Peyer's patch (tissue), 4 donors: ENCODE measurements around the gene SBF1. TPM values are rescaled to one million over a fixed set of nuclear protein-coding genes. Genes with fewer than 3 reads are reported as not detected.
"Not testable (repeated sequence)": the region's sequence is repeated elsewhere in the genome, so short reads cannot be mapped to it uniquely, and the experiment has no call there.

Source experiments
- DNase-seq, 3 donors: peaks; one replicate each; pipeline ENCODE4 v3.0.0-alpha.2; 2017 to 2019
- H3K27ac ChIP-seq, 4 donors: fragments of 200-600 bp; sonication (generic); one replicate each; pipeline ENCODE4 v1.5.1; 2016 to 2019
- H3K27me3 ChIP-seq, 2 donors: fragments of 200-600 bp; sonication (generic); one replicate each; pipeline ENCODE4 v1.5.1; 2019
- H3K36me3 ChIP-seq, 3 donors: fragments of 200-600 bp; sonication (generic); one replicate each; pipeline ENCODE4 v1.5.1; 2016 to 2019
- H3K4me1 ChIP-seq, 4 donors: fragments of 200-600 bp; sonication (generic); one replicate each; pipeline ENCODE4 v1.5.1; 2016 to 2019
- H3K4me3 ChIP-seq, 4 donors: fragments of 200-600 bp; sonication (generic); 1 replicate in 3 of 4; 2 replicates in 1 of 4; pipeline ENCODE4 v1.5.1; 2016 to 2019; ENCODE audit warnings: mild to moderate bottlenecking in 1 of 4
- H3K9me3 ChIP-seq, 4 donors: fragments of 200-600 bp; sonication (generic); one replicate each; pipeline ENCODE4 v1.5.1; 2016 to 2019; ENCODE audit warnings: mild to moderate bottlenecking in 1 of 4
- CTCF ChIP-seq, 6 experiments: fragments of 450-650 bp in 4 of 6; fragments of 200-600 bp in 2 of 6; sonication (generic) in 1 of 6; IDR thresholded peaks; one replicate each; pipeline ENCODE4 v1.5.1; 2017 to 2019; ENCODE audit warnings: antibody characterized with exemption in 6 of 6, mild to moderate bottlenecking in 3 of 6, moderate library complexity in 1 of 6
- POLR2A ChIP-seq, 2 donors: fragments of 450-650 bp; IDR thresholded peaks; one replicate each; pipeline ENCODE4 v1.5.1; 2017; ENCODE audit warnings: antibody characterized with exemption in 2 of 2, mild to moderate bottlenecking in 2 of 2, moderate library complexity in 2 of 2
- total RNA-seq, 4 donors: library from RNA; depleted of rRNA; stranded (reverse); fragments of >200 nt; gene quantifications; one replicate each; pipeline ENCODE4 v1.1.0, GENCODE V29; 2016

The SBF1 gene
- total RNA-seq, 4 donors from 2014 or later = 72.0 to 133 (median 121) TPM

- peaks cover 3 to 15% (median 5%) of the 10 kb centered on the region in 4 donors for H3K4me1 ChIP-seq
- DNase-seq = no peak
- peaks cover 0 to 17% (median 0%) of the 10 kb centered on the region in 3 donors for H3K36me3 ChIP-seq
- H3K27ac ChIP-seq = no peak overlapping the region
- TF ChIP-seq POLR2A (IDR thresholded peaks at IDR 0.05) (no peak), CTCF (IDR thresholded peaks at IDR 0.05) (no peak)
- no peaks in the 10 kb centered on the region for H3K9me3 ChIP-seq
- no peak overlapping the region for H3K4me3 ChIP-seq
- H3K27me3 ChIP-seq = no peaks in the 10 kb centered on the region
These were observed 73.9 kb downstream of the SBF1 start for GRCh38 chr22:50400931-50401330.

- Histone ChIP-seq H3K9me3 (no peaks in the 10 kb centered on the region), H3K27ac (no peak overlapping the region), H3K36me3 (peaks cover 0 to 22% (median 0%) of the 10 kb centered on the region in 3 donors), H3K4me3 (no peak overlapping the region), H3K4me1 (peaks cover 3 to 15% (median 5%) of the 10 kb centered on the region in 4 donors), H3K27me3 (no peaks in the 10 kb centered on the region)
- no peak for DNase-seq
- no peak for TF ChIP-seq CTCF (IDR thresholded peaks at IDR 0.05)
- TF ChIP-seq POLR2A (IDR thresholded peaks at IDR 0.05) = no peak
These were observed 74.4 kb downstream of the SBF1 start for GRCh38 chr22:50400406-50400805.

- peak overlapping the region in 3 of 4 donors; percentile 41 to 52 (median 49) for H3K27ac ChIP-seq
- peaks cover 0 to 27% (median 0%) of the 10 kb centered on the region in 3 donors for H3K36me3 ChIP-seq
- DNase-seq = peak; percentile 38 to 66 (median 60)
- no peaks in the 10 kb centered on the region for H3K27me3 ChIP-seq
- no peaks in the 10 kb centered on the region for H3K9me3 ChIP-seq
- no peak overlapping the region for H3K4me3 ChIP-seq
- H3K4me1 ChIP-seq = peaks cover 3 to 15% (median 5%) of the 10 kb centered on the region in 4 donors
- no peak for TF ChIP-seq POLR2A (IDR thresholded peaks at IDR 0.05)
- peak; percentile 14 to 44 (median 35) for TF ChIP-seq CTCF (IDR thresholded peaks at IDR 0.05)
These were observed 75.0 kb downstream of the SBF1 start for GRCh38 chr22:50399751-50400331.

GRCh38 chr22:50398831-50399648 is 75.8 kb downstream of the SBF1 start:
- Histone ChIP-seq H3K36me3 (peaks cover 0 to 35% (median 0%) of the 10 kb centered on the region in 3 donors), H3K27ac (peak overlapping the region in 3 of 4 donors; percentile 41 to 52 (median 49)), H3K9me3 (no peaks in the 10 kb centered on the region), H3K27me3 (no peaks in the 10 kb centered on the region), H3K4me3 (no peak overlapping the region), H3K4me1 (peaks cover 3 to 15% (median 5%) of the 10 kb centered on the region in 4 donors)
- TF ChIP-seq POLR2A (IDR thresholded peaks at IDR 0.05) (no peak), CTCF (IDR thresholded peaks at IDR 0.05) (no peak)
- DNase-seq = no peak

- not testable (repeated sequence) for DNase-seq, H3K4me3 ChIP-seq, H3K9me3 ChIP-seq, H3K27ac ChIP-seq, H3K27me3 ChIP-seq
- peaks cover 3 to 15% (median 5%) of the 10 kb centered on the region in 4 donors for H3K4me1 ChIP-seq
- H3K36me3 ChIP-seq = peaks cover 0 to 40% (median 0%) of the 10 kb centered on the region in 3 donors
These were observed 77.3 kb downstream of the SBF1 start for GRCh38 chr22:50397371-50398060.
